Cardiac atrium fibroblast (primary cell): Measurements from ENCODE around the gene HK3. TPM values are rescaled to one million over a fixed set of nuclear protein-coding genes. Genes with fewer than 3 reads are reported as not detected.

Source experiments
- total RNA-seq: library from RNA; depleted of rRNA; stranded (reverse); fragments of >200 nt; gene quantifications from 2 replicates; pipeline ENCODE4 v1.2.3, GENCODE V29; 2015

Gene HK3
- 0.65 TPM in 1 of 2 replicates, not detected in the other for total RNA-seq

GRCh38 chr5:176899296-176899891 is at the start of gene HK3:
Gene HK3, minus strand, starts transcription at chr5:176899346. Its CDS starts 3,187 bp downstream, at chr5:176896159.

Other genes starting within 250 kb of the HK3 start
- gene UNC5A, start 88.8 kb downstream of the HK3 start, total RNA-seq, result 0.54 and 0.97 TPM in 2 replicates
- gene UIMC1, start 107.4 kb upstream of the HK3 start, total RNA-seq, result 24.9 and 27.4 TPM in 2 replicates
- gene ZNF346, start 123.3 kb upstream of the HK3 start, total RNA-seq, result 10.7 and 19.9 TPM in 2 replicates
- gene FGFR4, start 187.6 kb upstream of the HK3 start, total RNA-seq, result 16.4 and 19.8 TPM in 2 replicates
- 11.6 and 17.2 TPM in 2 replicates for gene NSD1, start 234.4 kb upstream of the HK3 start, total RNA-seq